Endothelial cell of umbilical vein (primary cell): ENCODE data around the gene PTS. TPM values are rescaled to one million over a fixed set of nuclear protein-coding genes. Genes with fewer than 3 reads are reported as not detected.

Source experiments
- BruUV-seq: library from RNA; stranded (reverse); fragments of 400-500 nt; replicated peaks from 2 replicates; lab custom pipeline; 2021; lab: Mats Ljungman, UMichigan
- CTCF ChIA-PET: fragments of 300-600, 350-600 bp; sonication (Branson Sonifier 250); formaldehyde crosslinking; loops from one replicate; lab custom pipeline; 2021; ENCODE audit warnings: antibody characterized with exemption, inconsistent platforms; lab: Charles Lee
- POLR2A ChIA-PET: fragments of 300-600, 350-600 bp; sonication (Branson Sonifier 250); formaldehyde crosslinking; loops from one replicate; lab custom pipeline; 2021; ENCODE audit warnings: antibody characterized with exemption, inconsistent platforms; lab: Charles Lee
- DNase-seq: peaks from one replicate; pipeline ENCODE4 v3.0.0-alpha.2; 2011; ENCODE audit warnings: low read depth, low spot score
- FAIRE-seq: peaks from 2 replicates; lab custom pipeline; 2011; peaks lifted over from hg19 to GRCh38; lab: Jason Lieb, UNC
- H2AFZ ChIP-seq: 2 replicates; pipeline ENCODE4 v1.6.0; 2012; ENCODE audit warnings: low read depth, low read length, control low read depth, inconsistent platforms
- H3K27ac ChIP-seq: 2 replicates; pipeline ENCODE4 v1.5.1; 2011; ENCODE audit warnings: low read depth, mild to moderate bottlenecking, control low read depth, low read length, moderate library complexity; ENCODE audit not compliant: insufficient read depth
- H3K27me3 ChIP-seq, 2 experiments: 2 replicates each; pipeline versions ENCODE4 v1.6.0 to v1.6.1; 2011; ENCODE audit warnings: low read length in 2 of 2, mixed read lengths in 1 of 2; ENCODE audit not compliant: control insufficient read depth in 2 of 2, insufficient read depth in 2 of 2
- H3K36me3 ChIP-seq, 2 experiments: 2 replicates in 1 of 2; 3 replicates in 1 of 2; pipeline ENCODE4 v1.5.1; 2011; ENCODE audit warnings: low read length in 2 of 2, mild to moderate bottlenecking in 1 of 2, moderate library complexity in 1 of 2; ENCODE audit not compliant: control insufficient read depth in 2 of 2, insufficient read depth in 2 of 2; ENCODE audit errors: extremely low read depth in 1 of 2
- H3K4me1 ChIP-seq: 3 replicates; pipeline ENCODE4 v1.5.1; 2011; ENCODE audit warnings: mild to moderate bottlenecking, low read length; ENCODE audit not compliant: control insufficient read depth, insufficient read depth; ENCODE audit errors: extremely low read depth
- H3K4me2 ChIP-seq: 2 replicates; pipeline ENCODE4 v1.6.1; 2011; ENCODE audit warnings: low read length, control low read depth, mixed read lengths; ENCODE audit not compliant: insufficient read depth
- H3K4me3 ChIP-seq, 3 experiments: fragments of 200-600 bp in 1 of 3; sonication (generic), shearing (Covaris generic) in 1 of 3; replicated peaks in 1 of 3; 2 replicates each; pipeline ENCODE4 v1.5.1; 2011 to 2016; ENCODE audit warnings: control low read depth in 3 of 3, low read length in 3 of 3, mild to moderate bottlenecking in 2 of 3, inconsistent platforms in 1 of 3, low read depth in 1 of 3, moderate library complexity in 1 of 3; ENCODE audit not compliant: insufficient read depth in 1 of 3
- H3K79me2 ChIP-seq: 2 replicates; pipeline ENCODE4 v1.6.0; 2012; ENCODE audit warnings: low read length, inconsistent platforms; ENCODE audit not compliant: control insufficient read depth, insufficient read depth
- H3K9ac ChIP-seq: replicated peaks from 2 replicates; pipeline ENCODE3; 2011; ENCODE audit warnings: low read length, control low read depth; ENCODE audit not compliant: insufficient read depth; ENCODE audit errors: extremely low read depth
- H3K9me1 ChIP-seq: replicated peaks from 3 replicates; pipeline ENCODE4 v1.6.0; 2011; ENCODE audit warnings: mild to moderate bottlenecking, low read length; ENCODE audit not compliant: control insufficient read depth, insufficient read depth; ENCODE audit errors: extremely low read depth
- H3K9me3 ChIP-seq: replicated peaks from 2 replicates; pipeline ENCODE4 v1.5.1; 2012; ENCODE audit warnings: low read length, inconsistent platforms; ENCODE audit not compliant: control insufficient read depth, insufficient read depth
- H4K20me1 ChIP-seq: replicated peaks from 2 replicates; pipeline ENCODE3; 2011; ENCODE audit warnings: mild to moderate bottlenecking, low read length; ENCODE audit not compliant: control insufficient read depth, insufficient read depth; ENCODE audit errors: extremely low read depth
- CTCF ChIP-seq, 2 donors: IDR thresholded peaks; 1 replicate in 1 of 2; 2 replicates in 1 of 2; pipeline ENCODE4 v1.5.1; 2011; ENCODE audit warnings: low read length in 2 of 2, mild to moderate bottlenecking in 2 of 2, moderate library complexity in 2 of 2, control low read depth in 1 of 2, inconsistent platforms in 1 of 2, low read depth in 1 of 2; ENCODE audit not compliant: insufficient read depth in 1 of 2; ENCODE audit errors: extremely low read depth in 1 of 2
- EZH2 ChIP-seq: IDR thresholded peaks from 2 replicates; pipeline ENCODE4 v1.6.1; 2012; ENCODE audit warnings: borderline replicate concordance, low read depth, mild to moderate bottlenecking, moderate library complexity, low read length, inconsistent platforms; ENCODE audit not compliant: severe bottlenecking
- FOS ChIP-seq: IDR thresholded peaks from 2 replicates; pipeline ENCODE4 v1.6.1; 2011; ENCODE audit warnings: mild to moderate bottlenecking, low read length, moderate library complexity, borderline replicate concordance; ENCODE audit not compliant: insufficient read depth
- GATA2 ChIP-seq: IDR thresholded peaks from 2 replicates; pipeline ENCODE4 v1.7.0; 2011; ENCODE audit warnings: low read depth, mild to moderate bottlenecking, moderate library complexity, mixed read lengths, low read length; ENCODE audit not compliant: insufficient read length, insufficient read depth
- JUN ChIP-seq: IDR thresholded peaks from 2 replicates; pipeline ENCODE4 v1.6.1; 2011; ENCODE audit warnings: borderline replicate concordance, low read depth; ENCODE audit not compliant: insufficient read length, insufficient read depth
- MAX ChIP-seq: IDR thresholded peaks from 2 replicates; pipeline ENCODE4 v1.6.1; 2011; ENCODE audit not compliant: insufficient read depth, insufficient read length
- MYC ChIP-seq: IDR thresholded peaks from one replicate; pipeline ENCODE4 v1.6.1; 2011; ENCODE audit warnings: mild to moderate bottlenecking, low read depth, low read length
- POLR2A ChIP-seq: IDR thresholded peaks from 2 replicates; pipeline ENCODE4 v1.6.1; 2012; ENCODE audit warnings: low read depth, mild to moderate bottlenecking, control low read depth, low read length
- POLR2AphosphoS5 ChIP-seq: IDR thresholded peaks from 2 replicates; pipeline ENCODE4 v1.6.1; 2012; ENCODE audit warnings: low read depth, mild to moderate bottlenecking, control low read depth, low read length, moderate library complexity; ENCODE audit not compliant: insufficient read depth
- dilution Hi-C: fragments of 300-500 bp; cut with MboI; formaldehyde crosslinking; loops from one replicate; pipeline ENCODE4 v1.15.0; 2019; ENCODE audit warnings: low sequenced_read_pairs; ENCODE audit not compliant: extremely low pct_ligation_motif_present
- intact Hi-C: fragments of 100-400 bp; cut with micrococcal nuclease; formaldehyde crosslinking; loops from one replicate; pipeline ENCODE4 v1.10.0; 2022
- polyA plus RNA-seq, 4 experiments: library from polyadenylated mRNA; depleted of rRNA in 3 of 4; stranded (reverse) in 3 of 4; unstranded in 1 of 4; fragments of >200 nt; gene quantifications; 2 replicates each; pipeline versions ENCODE4 v1.2.1 to v1.2.3, GENCODE V29; 2011 to 2012; ENCODE audit warnings: missing spikeins in 1 of 4
- total RNA-seq: library from RNA; stranded (reverse); gene quantifications from 2 replicates; pipeline ENCODE4 v1.2.3, GENCODE V29; 2021

The PTS gene
- total and polyA plus RNA-seq, 2 donors (not counting 3 experiments of a cell fraction or from before 2014, with no cell fraction given) = 29.1 to 45.7 TPM

GRCh38 chr11:112206071-112206470, 20.2 kb upstream of the PTS start:
- Histone ChIP-seq H3K36me3 (no peaks in the 10 kb centered on the region), H3K4me1 (no peaks in the 10 kb centered on the region), H3K4me3 (no peak overlapping the region), H3K9me3 (no peaks in the 10 kb centered on the region), H3K9ac (no peak overlapping the region), H2AFZ (no peak overlapping the region), H4K20me1 (no peaks in the 10 kb centered on the region), H3K79me2 (no peaks in the 10 kb centered on the region), H3K27ac (no peak overlapping the region), H3K9me1 (no peaks in the 10 kb centered on the region), H3K27me3 (no peaks in the 10 kb centered on the region), H3K4me2 (no peak overlapping the region)
- FAIRE-seq = no peak
- intact Hi-C loops = no loop called here
- ChIA-PET POLR2A (no interaction called here), CTCF (interaction anchor here (0.7 to 1.4 kb wide), 2 partner anchors 13 to 74 kb away, joined by 3 to 5 read pairs; no protein-coding TSS in a partner anchor)
- dilution Hi-C loops = no loop called here
- no peak for DNase-seq
- no peak for TF ChIP-seq CTCF (IDR thresholded peaks at IDR 0.05; ENCODE audit: extremely low read depth in 1 of 2, insufficient read depth in 1 of 2, low read depth in 1 of 2, low read length in 2 of 2)
- TF ChIP-seq GATA2 = no peak
- TF ChIP-seq POLR2AphosphoS5 = no peak
- TF ChIP-seq EZH2 = no peak
- TF ChIP-seq JUN = no peak
- TF ChIP-seq MYC = no peak
- TF ChIP-seq FOS = no peak
- TF ChIP-seq MAX = no peak
- TF ChIP-seq POLR2A = no peak
- no TSS peak for BruUV-seq
